Muscle layer of duodenum (tissue), 2 donors: ENCODE data around the gene CBLC.
A peak's percentile ranks its signal among the peaks of the same experiment; 100 is the strongest.

ENCODE experiments used
- H3K27ac ChIP-seq: one replicate; pipeline ENCODE4 v1.7.0; 2013; ENCODE audit warnings: mild to moderate bottlenecking, low read length
- H3K27me3 ChIP-seq: one replicate; pipeline ENCODE4 v1.7.0; 2013; ENCODE audit warnings: low read depth, mild to moderate bottlenecking, control low read depth, low read length
- H3K36me3 ChIP-seq, 2 donors: one replicate each; pipeline ENCODE4 v1.7.0; 2013; ENCODE audit warnings: low read length in 2 of 2, control low read depth in 1 of 2, mild to moderate bottlenecking in 1 of 2; ENCODE audit not compliant: insufficient read depth in 2 of 2, control insufficient read depth in 1 of 2
- H3K4me1 ChIP-seq, 2 donors: one replicate each; pipeline ENCODE4 v1.7.0; 2013; ENCODE audit warnings: low read length in 2 of 2, mild to moderate bottlenecking in 2 of 2, control low read depth in 1 of 2, moderate library complexity in 1 of 2; ENCODE audit not compliant: insufficient read depth in 2 of 2, control insufficient read depth in 1 of 2
- H3K4me3 ChIP-seq, 2 donors: one replicate each; pipeline ENCODE4 v1.7.0; 2013; ENCODE audit warnings: low read length in 2 of 2, low read depth in 1 of 2, mild to moderate bottlenecking in 1 of 2
- H3K9me3 ChIP-seq, 2 donors: one replicate each; pipeline ENCODE4 v1.7.0; 2013; ENCODE audit warnings: low read length in 2 of 2, control low read depth in 1 of 2, mild to moderate bottlenecking in 1 of 2; ENCODE audit not compliant: control insufficient read depth in 1 of 2
- donor health status: healthy.

CBLC gene, protein sequence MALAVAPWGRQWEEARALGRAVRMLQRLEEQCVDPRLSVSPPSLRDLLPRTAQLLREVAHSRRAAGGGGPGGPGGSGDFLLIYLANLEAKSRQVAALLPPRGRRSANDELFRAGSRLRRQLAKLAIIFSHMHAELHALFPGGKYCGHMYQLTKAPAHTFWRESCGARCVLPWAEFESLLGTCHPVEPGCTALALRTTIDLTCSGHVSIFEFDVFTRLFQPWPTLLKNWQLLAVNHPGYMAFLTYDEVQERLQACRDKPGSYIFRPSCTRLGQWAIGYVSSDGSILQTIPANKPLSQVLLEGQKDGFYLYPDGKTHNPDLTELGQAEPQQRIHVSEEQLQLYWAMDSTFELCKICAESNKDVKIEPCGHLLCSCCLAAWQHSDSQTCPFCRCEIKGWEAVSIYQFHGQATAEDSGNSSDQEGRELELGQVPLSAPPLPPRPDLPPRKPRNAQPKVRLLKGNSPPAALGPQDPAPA

DNA sequence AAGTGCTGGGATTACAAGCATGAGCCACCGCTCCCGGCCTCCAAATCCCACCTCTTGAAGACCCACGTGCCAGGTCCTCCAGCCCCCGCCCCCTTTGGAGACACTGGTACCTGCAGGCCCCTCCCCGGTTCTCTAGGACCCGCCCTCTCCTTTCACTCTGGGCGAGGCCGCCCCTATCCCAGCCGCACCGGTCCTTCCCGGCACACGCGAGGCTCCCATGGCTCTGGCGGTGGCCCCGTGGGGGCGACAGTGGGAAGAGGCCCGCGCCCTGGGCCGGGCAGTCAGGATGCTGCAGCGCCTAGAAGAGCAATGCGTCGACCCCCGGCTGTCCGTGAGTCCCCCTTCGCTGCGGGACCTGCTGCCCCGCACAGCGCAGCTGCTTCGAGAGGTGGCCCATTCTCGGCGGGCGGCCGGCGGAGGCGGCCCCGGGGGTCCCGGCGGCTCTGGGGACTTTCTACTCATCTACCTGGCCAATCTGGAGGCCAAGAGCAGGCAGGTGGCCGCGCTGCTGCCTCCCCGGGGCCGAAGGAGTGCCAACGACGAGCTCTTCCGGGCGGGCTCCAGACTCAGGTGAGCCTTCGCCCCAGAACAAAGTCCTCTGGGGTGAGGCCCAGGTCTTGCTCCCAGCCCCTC, at the start of gene CBLC:
TSS of gene CBLC (plus strand) at position 176 of the 633 bp plus-strand sequence. CDS start at position 218, 42 bp downstream.
- Histone ChIP-seq H3K4me3 (no peak within 1 kb of the TSS), H3K27ac (peak within 1 kb of the TSS; percentile 81)

GRCh38 chr19:44728178-44728577, 49.5 kb upstream of the CBLC start:
- no peak overlapping the region for H3K27ac ChIP-seq

More for the DNA sequence above, at the start of gene CBLC:
- Histone ChIP-seq H3K9me3 (no peaks in the 10 kb centered on the region), H3K27me3 (no peaks in the 10 kb centered on the region), H3K4me1 (peaks cover 0 to 5% of the 10 kb centered on the region in 2 donors), H3K36me3 (no peaks in the 10 kb centered on the region)

GRCh38 chr19:44729516-44730033, 48.1 kb upstream of the CBLC start:
- no peak overlapping the region for H3K27ac ChIP-seq
- H3K4me1 ChIP-seq, result peaks cover 4% of the 10 kb centered on the region in 2 donors
- H3K27me3 ChIP-seq, result no peaks in the 10 kb centered on the region
- no peak overlapping the region for H3K4me3 ChIP-seq
- no peaks in the 10 kb centered on the region for H3K9me3 ChIP-seq
- H3K36me3 ChIP-seq, result no peaks in the 10 kb centered on the region

More at GRCh38 chr19:44728178-44728577, 49.5 kb upstream of the CBLC start:
- Histone ChIP-seq H3K4me3 (no peak overlapping the region), H3K27me3 (no peaks in the 10 kb centered on the region), H3K36me3 (no peaks in the 10 kb centered on the region), H3K4me1 (peaks cover 4 to 12% of the 10 kb centered on the region in 2 donors), H3K9me3 (no peaks in the 10 kb centered on the region)

DNA sequence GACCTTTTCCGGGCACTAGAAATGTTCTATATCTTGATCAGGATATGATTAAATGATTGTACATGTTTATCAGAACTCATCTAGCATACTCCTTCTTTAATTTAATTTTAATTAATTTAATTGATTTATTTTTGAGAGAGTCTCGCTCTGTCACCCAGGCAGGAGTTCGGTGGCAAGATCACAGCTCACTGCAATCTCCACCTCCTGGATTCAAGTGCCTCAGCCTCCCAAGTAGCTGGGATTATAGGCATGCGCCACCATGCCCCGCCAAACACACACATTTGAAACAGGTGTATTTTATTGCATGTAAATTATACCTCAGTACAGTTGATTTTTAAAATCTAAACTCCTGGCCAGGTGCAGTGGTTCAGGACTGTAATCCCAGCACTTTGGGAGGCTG, 46.6 kb upstream of the CBLC start:
- H3K4me1 ChIP-seq, result no peaks in the 10 kb centered on the region
- H3K27me3 ChIP-seq, result no peaks in the 10 kb centered on the region
- no peak overlapping the region for H3K4me3 ChIP-seq
- H3K9me3 ChIP-seq, result no peaks in the 10 kb centered on the region
- H3K36me3 ChIP-seq, result no peaks in the 10 kb centered on the region
- no peak overlapping the region for H3K27ac ChIP-seq

- Histone ChIP-seq H3K9me3 (no peaks in the 10 kb centered on the region), H3K4me1 (no peaks in the 10 kb centered on the region), H3K27me3 (no peaks in the 10 kb centered on the region), H3K27ac (no peak overlapping the region), H3K4me3 (no peak overlapping the region), H3K36me3 (no peaks in the 10 kb centered on the region)
These were observed 46.1 kb upstream of the CBLC start for GRCh38 chr19:44731622-44732021.

- Histone ChIP-seq H3K36me3 (no peaks in the 10 kb centered on the region), H3K27me3 (no peaks in the 10 kb centered on the region), H3K27ac (no peak overlapping the region), H3K4me1 (no peaks in the 10 kb centered on the region), H3K4me3 (no peak overlapping the region), H3K9me3 (no peaks in the 10 kb centered on the region)
These were observed 45.3 kb upstream of the CBLC start for GRCh38 chr19:44732235-44733014.

DNA sequence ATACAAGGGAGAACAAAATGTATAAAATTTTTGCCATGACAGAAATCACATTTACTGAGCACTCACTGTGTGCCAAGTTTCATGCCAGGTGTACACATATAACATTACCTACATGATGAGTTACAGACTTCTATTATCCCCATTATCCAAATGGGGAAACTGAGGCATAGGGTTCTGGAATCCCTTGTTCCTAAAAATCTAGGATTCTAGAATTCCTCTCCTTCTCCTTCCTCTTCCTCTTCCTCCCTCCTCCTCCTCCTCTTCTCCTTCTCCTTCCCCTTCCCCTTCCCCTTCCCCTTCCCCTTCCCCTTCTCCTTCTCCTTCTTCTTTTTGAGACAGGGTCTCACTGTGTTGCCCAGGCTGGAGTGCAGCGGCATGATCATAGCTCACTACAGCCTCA, 43.3 kb upstream of the CBLC start:
- no peak overlapping the region for H3K4me3 ChIP-seq
- H3K9me3 ChIP-seq, result no peaks in the 10 kb centered on the region
- H3K36me3 ChIP-seq, result no peaks in the 10 kb centered on the region
- no peaks in the 10 kb centered on the region for H3K27me3 ChIP-seq
- no peak overlapping the region for H3K27ac ChIP-seq
- peaks cover 6 to 8% of the 10 kb centered on the region in 2 donors for H3K4me1 ChIP-seq

- Histone ChIP-seq H3K4me3 (no peak overlapping the region), H3K27me3 (no peaks in the 10 kb centered on the region), H3K4me1 (peaks cover 6 to 8% of the 10 kb centered on the region in 2 donors), H3K9me3 (no peaks in the 10 kb centered on the region), H3K36me3 (no peaks in the 10 kb centered on the region), H3K27ac (no peak overlapping the region)
These were observed 42.7 kb upstream of the CBLC start for GRCh38 chr19:44735011-44735410.

GRCh38 chr19:44737238-44738071, 40.2 kb upstream of the CBLC start:
- Histone ChIP-seq H3K36me3 (no peaks in the 10 kb centered on the region), H3K4me3 (no peak overlapping the region), H3K27ac (no peak overlapping the region), H3K9me3 (no peaks in the 10 kb centered on the region), H3K4me1 (peaks cover 13 to 18% of the 10 kb centered on the region in 2 donors), H3K27me3 (no peaks in the 10 kb centered on the region)

- Histone ChIP-seq H3K27ac (no peak overlapping the region), H3K4me1 (peaks cover 19 to 25% of the 10 kb centered on the region in 2 donors)
These were observed 39.6 kb upstream of the CBLC start for GRCh38 chr19:44738136-44738535.

More at GRCh38 chr19:44738136-44738535, 39.6 kb upstream of the CBLC start:
- Histone ChIP-seq H3K36me3 (no peaks in the 10 kb centered on the region), H3K27me3 (no peaks in the 10 kb centered on the region), H3K4me3 (no peak overlapping the region), H3K9me3 (no peaks in the 10 kb centered on the region)
